Central memory CD8-positive, alpha-beta T cell (primary cell): ENCODE results near the gene LRRC10B.

ENCODE experiments used
- ATAC-seq: fragments of 150-1000 bp; cut with Tn5 transposase; replicated peaks from 2 replicates; pipeline ENCODE4 v1.10.0; 2022; ENCODE audit warnings: mild to moderate bottlenecking, moderate FRiP score, moderate number of reproducible peaks; ENCODE audit not compliant: poor library complexity, severe bottlenecking; ENCODE audit errors: extremely low read depth
- DNase-seq, 2 donors: peaks; one replicate each; pipeline ENCODE4 v3.0.0; 2021; ENCODE audit warnings: low spot score in 2 of 2
- H3K27ac Mint-ChIP-seq: one replicate; pipeline ENCODE4 v1.8.0; 2022; ENCODE audit warnings: low read depth, mild to moderate bottlenecking, moderate library complexity, mixed read lengths
- H3K27me3 Mint-ChIP-seq: one replicate; pipeline ENCODE4 v1.8.0; 2022; ENCODE audit warnings: mixed read lengths
- H3K36me3 Mint-ChIP-seq: one replicate; pipeline ENCODE4 v1.8.0; 2022; ENCODE audit warnings: mild to moderate bottlenecking, moderate library complexity, mixed read lengths; ENCODE audit not compliant: insufficient read depth
- H3K4me1 Mint-ChIP-seq: one replicate; pipeline ENCODE4 v1.8.0; 2022; ENCODE audit warnings: mixed read lengths
- H3K4me3 Mint-ChIP-seq: one replicate; pipeline ENCODE4 v1.8.0; 2022; ENCODE audit warnings: mild to moderate bottlenecking, moderate library complexity, mixed read lengths
- H3K9me3 Mint-ChIP-seq: one replicate; pipeline ENCODE4 v1.8.0; 2022; ENCODE audit warnings: mixed read lengths

LRRC10B gene

DNA sequence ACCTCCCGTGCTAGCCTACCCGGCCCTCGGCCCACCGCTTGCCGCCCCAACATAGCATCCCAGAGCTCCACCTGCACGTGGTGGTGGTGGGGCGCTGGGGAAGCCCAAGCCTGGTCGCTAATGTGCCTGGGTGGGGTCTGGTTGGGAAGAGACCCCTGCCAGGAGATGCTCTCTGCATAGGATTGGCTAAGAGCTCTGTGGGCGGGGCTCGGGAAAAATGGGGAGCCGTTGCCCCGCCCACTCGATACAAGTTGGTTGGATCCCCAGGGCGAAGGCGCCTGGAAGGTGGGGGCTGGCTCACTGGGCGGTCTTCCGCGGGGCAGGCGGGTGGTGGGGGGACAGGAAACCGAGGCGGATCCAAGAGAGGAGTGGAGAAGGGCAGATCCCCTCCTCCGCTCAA, 7.6 kb downstream of the LRRC10B start:
- H3K27ac Mint-ChIP-seq = no peak overlapping the region
- H3K9me3 Mint-ChIP-seq = no peaks in the 10 kb centered on the region
- H3K27me3 Mint-ChIP-seq = peaks cover 62% of the 10 kb centered on the region
- ATAC-seq = peak; percentile 14
- peak overlapping the region; percentile 40 for H3K4me3 Mint-ChIP-seq
- no peak for DNase-seq
- no peaks in the 10 kb centered on the region for H3K36me3 Mint-ChIP-seq
- peaks cover 9% of the 10 kb centered on the region for H3K4me1 Mint-ChIP-seq

DNA sequence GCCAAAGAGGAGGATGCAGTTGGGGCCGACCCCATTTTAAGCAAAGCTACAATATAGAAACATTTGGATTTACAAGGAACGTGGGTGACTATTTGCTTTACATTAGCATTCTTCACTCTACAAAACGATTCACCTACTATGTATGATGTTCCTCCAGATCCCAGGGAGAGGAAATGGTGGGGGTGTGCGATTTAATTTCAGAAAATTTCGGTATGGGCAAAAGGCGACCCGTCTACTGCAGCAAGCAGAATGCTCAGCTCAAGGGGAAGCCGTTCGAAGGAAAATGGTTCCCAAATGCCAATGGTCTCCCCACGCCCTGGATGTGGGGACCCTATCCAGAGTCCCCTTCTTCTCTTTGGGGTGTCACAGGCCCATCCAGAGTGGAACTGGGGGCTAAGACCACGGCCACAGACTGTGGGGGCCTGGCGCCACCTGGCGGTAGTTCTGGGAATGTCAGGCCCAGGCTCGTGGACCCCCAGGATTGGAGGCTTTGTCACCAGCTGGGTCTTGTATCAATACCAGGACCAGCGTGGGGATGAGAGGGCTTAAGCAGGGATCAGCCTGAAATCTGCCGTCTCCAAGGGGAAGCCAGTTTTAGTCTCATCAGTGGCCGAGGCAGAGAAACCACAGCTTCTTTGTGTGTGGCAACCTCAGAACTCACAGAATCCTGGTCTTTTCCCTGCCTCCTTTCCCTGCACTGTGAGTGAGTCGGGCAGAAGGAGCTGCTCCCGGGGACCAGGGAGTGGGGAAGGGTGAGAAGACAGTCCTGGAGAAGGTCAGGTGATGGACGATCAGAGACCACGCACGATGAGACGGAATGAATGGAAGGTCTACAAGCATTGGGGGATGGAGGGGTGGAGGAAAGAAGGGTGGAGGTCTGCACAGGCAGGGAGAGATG, 8.4 kb downstream of the LRRC10B start:
- Mint-ChIP-seq H3K36me3 (no peaks in the 10 kb centered on the region), H3K27ac (no peak overlapping the region), H3K27me3 (peaks cover 56% of the 10 kb centered on the region), H3K4me1 (peaks cover 9% of the 10 kb centered on the region), H3K4me3 (peak overlapping the region; percentile 40), H3K9me3 (no peaks in the 10 kb centered on the region)
- peak; percentile 38 to 63 for DNase-seq
- peak; percentile 54 for ATAC-seq

DNA sequence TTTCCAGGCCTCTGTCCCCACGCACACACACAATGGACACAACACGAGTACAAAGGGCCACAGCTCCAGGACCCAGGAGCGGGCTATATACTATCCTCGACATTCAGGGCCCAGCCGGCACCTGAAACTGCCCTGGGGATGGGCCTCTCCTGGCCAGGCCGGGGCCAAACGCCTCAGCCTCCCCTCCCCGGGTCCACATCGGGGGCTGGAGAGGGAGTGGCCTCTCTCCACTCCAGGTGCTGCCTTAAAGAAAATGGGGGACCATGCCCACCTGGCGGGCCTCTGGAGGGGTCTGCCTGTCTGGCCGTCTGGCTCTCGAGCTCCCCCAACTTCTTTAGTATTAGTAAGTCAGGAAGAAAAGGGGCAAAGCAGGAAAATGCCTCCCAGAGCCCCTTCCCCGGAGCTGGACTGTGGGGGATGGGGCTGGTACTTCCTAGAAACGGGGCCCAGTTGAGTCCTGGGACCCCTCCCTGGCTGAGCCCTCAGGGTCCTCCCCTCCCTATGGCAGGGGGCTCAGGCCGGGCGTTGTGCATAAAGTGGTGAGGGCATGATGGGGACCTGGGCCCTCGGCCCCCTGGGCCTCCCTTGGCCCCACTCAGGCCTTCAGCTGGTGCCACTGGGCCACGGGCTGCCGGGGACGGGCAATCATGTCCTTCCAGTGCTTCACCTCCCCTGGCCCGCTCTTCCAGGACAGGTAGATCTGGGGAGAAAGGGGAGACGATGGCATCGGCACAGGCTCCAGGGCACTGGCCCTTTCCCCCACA, 9.7 kb downstream of the LRRC10B start:
- Mint-ChIP-seq H3K36me3 (no peaks in the 10 kb centered on the region), H3K27me3 (peaks cover 54% of the 10 kb centered on the region), H3K9me3 (no peaks in the 10 kb centered on the region), H3K4me1 (peaks cover 9% of the 10 kb centered on the region), H3K27ac (no peak overlapping the region), H3K4me3 (no peak overlapping the region)
- ATAC-seq (no peak), DNase-seq (no peak)

DNA sequence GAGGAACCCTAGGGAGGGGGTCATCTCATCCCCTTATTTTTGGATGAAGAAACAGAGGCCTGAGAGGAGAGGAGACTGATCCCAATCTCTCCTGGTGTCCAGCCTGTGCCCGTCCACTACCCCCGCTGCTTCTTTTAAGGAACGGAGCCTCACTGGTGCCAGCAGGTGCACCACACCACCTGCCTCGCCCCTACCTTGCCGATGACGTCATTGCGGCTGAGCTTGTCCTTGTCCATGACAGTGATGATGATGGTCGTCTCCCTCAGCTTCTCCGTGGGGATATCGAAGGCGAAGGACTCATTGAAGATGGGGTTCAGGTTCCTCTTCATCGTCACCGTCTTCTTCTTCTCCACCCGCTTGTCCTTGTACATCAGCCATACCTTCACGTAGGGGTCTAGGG, 14.3 kb downstream of the LRRC10B start:
- H3K4me3 Mint-ChIP-seq = no peak overlapping the region
- no peak for ATAC-seq
- H3K4me1 Mint-ChIP-seq = no peaks in the 10 kb centered on the region
- peaks cover 72% of the 10 kb centered on the region for H3K27me3 Mint-ChIP-seq
- DNase-seq = no peak
- no peaks in the 10 kb centered on the region for H3K9me3 Mint-ChIP-seq
- no peaks in the 10 kb centered on the region for H3K36me3 Mint-ChIP-seq
- no peak overlapping the region for H3K27ac Mint-ChIP-seq

DNA sequence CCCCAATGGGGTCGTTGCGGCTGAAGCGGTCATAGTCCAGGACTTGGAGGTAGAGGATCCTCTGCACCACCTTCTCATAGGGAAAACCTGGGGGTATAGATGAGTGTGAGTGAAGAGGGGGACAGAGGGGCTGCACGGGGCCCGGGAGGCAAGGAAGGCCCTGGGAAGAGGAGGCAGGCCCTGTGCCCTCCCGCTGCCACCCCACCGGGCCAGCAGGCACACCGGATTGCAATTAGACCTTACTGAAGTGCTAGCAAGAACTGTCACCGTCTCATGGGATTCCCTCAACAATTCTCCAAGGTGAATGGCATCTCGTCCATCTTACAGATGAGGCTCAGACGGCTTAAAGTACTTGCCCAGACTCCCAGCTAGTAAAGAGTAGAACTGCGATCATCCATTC, 15.9 kb downstream of the LRRC10B start:
- no peaks in the 10 kb centered on the region for H3K36me3 Mint-ChIP-seq
- no peak for DNase-seq
- H3K4me1 Mint-ChIP-seq = no peaks in the 10 kb centered on the region
- H3K27ac Mint-ChIP-seq = no peak overlapping the region
- ATAC-seq = no peak
- H3K4me3 Mint-ChIP-seq = no peak overlapping the region
- H3K9me3 Mint-ChIP-seq = no peaks in the 10 kb centered on the region
- H3K27me3 Mint-ChIP-seq = peaks cover 68% of the 10 kb centered on the region

DNA sequence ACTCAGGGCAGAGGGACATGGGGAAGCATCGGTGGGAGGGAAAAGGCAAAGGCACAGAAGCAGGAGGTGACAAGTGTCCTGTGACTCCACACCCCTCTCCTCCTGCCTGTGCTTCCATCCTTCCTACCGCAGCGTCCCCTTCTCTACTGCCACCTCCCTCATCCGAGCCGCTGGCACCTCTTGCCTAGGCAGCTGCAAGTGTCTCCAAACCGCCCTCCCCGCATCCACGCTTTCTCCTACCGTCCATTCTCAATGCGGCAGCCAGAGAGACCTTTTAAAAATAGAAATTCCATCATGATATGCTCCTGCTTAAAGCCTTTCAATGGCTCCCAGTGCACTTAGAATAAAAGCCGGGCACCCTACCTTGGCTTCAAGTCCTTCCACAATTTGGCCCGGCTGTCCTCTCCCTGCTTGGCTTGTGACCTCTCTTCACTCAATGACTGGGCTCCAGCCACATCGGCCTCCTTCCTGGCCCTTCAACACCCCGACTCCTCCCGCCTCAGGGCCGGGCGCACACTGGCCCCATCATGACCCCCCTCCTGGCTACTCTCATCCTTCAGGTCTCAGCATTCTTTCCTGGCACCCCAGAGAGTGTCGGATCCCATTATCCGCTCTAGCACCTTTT, 16.5 kb downstream of the LRRC10B start:
- Mint-ChIP-seq H3K4me1 (no peaks in the 10 kb centered on the region), H3K4me3 (no peak overlapping the region), H3K27me3 (peaks cover 68% of the 10 kb centered on the region), H3K27ac (no peak overlapping the region), H3K9me3 (no peaks in the 10 kb centered on the region), H3K36me3 (no peaks in the 10 kb centered on the region)
- ATAC-seq (no peak), DNase-seq (no peak)

DNA sequence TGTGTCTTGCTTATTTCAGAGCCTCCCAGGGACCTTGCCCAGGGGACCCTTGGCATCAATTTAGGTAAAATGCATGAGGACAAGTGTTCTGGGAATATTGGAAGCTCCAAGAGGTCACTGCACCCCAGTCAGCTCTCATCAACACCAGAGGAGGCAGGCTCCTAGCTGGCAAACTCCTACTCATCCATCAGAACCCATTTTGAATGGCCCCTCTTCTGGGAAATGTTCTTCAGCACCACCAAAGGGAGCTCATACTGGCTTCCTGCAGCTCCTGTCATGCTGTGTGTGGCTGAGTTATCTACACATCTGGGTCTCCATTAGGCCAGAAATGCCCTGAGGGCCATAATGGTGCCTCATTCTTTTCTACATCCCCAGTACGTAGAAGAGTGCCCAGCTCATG, 17.7 kb downstream of the LRRC10B start:
- Mint-ChIP-seq H3K27ac (no peak overlapping the region), H3K4me1 (no peaks in the 10 kb centered on the region), H3K36me3 (no peaks in the 10 kb centered on the region), H3K9me3 (no peaks in the 10 kb centered on the region), H3K4me3 (no peak overlapping the region), H3K27me3 (peaks cover 79% of the 10 kb centered on the region)
- no peak for ATAC-seq
- no peak for DNase-seq

DNA sequence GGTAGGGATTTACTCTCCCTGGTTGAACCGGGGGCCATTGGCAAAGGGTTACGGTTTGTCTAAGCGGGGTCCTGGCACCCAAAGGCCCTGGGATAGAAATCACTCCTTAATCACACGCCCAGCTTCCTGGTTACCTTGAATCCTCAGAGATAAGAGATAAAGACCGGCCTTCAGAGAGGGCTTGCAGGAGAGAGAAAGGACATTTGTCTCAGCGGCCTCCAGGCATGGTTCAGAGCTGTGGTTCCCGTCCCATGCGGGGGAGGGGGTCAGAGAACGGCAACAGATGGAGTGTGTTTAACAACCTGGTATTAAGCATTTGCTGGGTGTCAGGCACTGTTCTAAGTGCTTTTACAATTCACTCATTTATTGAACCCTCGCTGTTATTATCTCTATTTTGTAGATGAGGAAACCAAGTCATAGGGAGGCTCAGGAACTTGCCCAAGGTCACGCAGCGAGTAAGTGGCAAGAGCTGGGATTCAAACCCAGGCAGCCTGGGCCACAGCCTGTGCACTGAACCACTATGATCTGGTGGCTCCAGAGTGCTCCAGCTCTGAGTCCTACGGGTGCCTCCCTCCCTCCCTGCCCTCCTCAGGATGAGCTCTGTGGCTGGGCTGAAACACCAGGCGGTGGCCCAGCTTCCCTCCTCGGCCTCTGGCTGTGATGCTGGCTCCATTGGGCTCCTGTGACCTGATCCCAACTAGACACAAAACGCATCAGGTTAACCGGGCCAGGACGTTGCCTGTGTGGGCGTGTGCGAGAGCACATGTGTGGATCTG, 18.6 kb downstream of the LRRC10B start:
- Mint-ChIP-seq H3K9me3 (no peaks in the 10 kb centered on the region), H3K27ac (no peak overlapping the region), H3K27me3 (peaks cover 80% of the 10 kb centered on the region), H3K4me1 (no peaks in the 10 kb centered on the region), H3K4me3 (no peak overlapping the region), H3K36me3 (no peaks in the 10 kb centered on the region)
- ATAC-seq (no peak), DNase-seq (no peak)

DNA sequence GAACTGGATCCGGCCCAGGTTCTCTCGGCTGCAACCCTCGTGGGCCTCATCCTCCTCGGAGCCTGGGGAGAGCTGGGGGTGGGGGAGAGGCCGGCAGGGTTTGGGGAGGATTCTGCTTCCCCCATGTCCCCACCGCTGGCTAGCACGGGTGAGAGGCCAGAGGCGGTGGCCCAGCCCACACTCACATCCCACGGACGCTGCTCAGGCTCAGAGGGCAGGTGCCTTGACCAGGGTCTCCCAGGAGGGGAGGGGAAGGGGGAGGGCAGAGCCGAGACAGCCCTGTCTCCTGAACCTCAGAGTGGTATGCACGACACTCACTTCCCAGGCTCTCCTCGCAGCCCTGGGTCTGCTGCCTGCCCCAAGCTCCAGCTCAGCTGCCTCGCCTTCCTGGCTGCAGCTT, 19.6 kb downstream of the LRRC10B start:
- ATAC-seq (no peak), DNase-seq (no peak)
- Mint-ChIP-seq H3K27me3 (peaks cover 76% of the 10 kb centered on the region), H3K9me3 (no peaks in the 10 kb centered on the region), H3K36me3 (no peaks in the 10 kb centered on the region), H3K4me3 (no peak overlapping the region), H3K4me1 (no peaks in the 10 kb centered on the region), H3K27ac (no peak overlapping the region)

DNA sequence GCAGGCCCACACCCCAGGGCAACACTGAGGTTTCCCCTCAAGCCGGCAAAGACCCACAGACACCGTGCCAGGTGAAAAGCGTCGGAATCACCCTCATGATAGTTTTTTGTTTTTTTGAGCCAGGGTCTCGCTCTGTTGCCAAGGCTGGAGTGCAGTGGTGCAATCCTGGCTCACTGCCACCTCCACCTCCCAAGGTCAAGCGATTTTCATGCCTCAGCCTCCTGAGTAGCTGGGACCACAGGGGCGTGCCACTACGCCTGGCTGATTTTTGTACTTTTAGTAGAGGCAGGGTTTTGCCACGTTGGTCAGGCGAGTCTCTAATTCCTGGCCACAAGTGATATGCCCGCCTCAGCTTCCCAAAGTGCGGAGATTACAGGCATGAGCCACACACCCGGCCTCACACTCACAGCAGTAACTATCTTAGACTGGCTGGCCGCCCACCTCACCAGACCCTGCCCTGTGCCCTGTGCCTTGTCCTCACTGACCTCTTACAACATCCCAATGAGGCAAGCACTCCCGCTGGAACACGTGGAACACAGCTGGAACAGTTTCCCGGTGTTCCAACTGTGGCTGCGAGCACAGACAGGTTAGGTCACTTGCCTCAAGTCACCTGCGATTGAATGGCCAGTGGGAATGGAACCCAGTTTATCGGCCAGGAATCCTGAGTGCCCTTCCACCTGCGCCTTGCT, 21.1 kb downstream of the LRRC10B start:
- Mint-ChIP-seq H3K36me3 (no peaks in the 10 kb centered on the region), H3K4me1 (no peaks in the 10 kb centered on the region), H3K9me3 (no peaks in the 10 kb centered on the region), H3K27ac (no peak overlapping the region), H3K4me3 (no peak overlapping the region), H3K27me3 (peaks cover 76% of the 10 kb centered on the region)
- ATAC-seq = no peak
- no peak for DNase-seq

DNA sequence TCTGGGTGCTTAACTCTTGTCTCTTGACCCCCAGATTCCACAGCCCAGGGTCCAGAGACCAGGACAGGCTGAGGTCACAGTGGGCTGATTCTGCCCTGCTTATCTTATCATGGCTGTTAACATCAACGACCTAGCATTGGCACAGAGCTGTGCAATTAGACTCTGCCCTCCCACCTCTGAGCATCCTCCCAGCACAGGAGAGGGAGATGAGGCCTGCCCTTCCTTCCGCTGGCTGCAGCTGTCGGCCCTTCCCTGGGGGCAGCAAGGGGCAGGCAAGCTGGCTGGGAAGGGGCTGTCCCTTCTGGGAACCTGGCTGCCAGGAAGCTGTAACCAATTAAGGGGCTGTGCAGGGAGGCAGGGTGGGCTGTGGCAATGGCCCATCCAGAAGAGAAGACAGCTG, 22.5 kb downstream of the LRRC10B start:
- no peaks in the 10 kb centered on the region for H3K9me3 Mint-ChIP-seq
- H3K27me3 Mint-ChIP-seq = peaks cover 76% of the 10 kb centered on the region
- ATAC-seq (no peak), DNase-seq (no peak)
- H3K4me1 Mint-ChIP-seq = no peaks in the 10 kb centered on the region
- no peak overlapping the region for H3K27ac Mint-ChIP-seq
- no peaks in the 10 kb centered on the region for H3K36me3 Mint-ChIP-seq
- H3K4me3 Mint-ChIP-seq = no peak overlapping the region
